ENCODE data around the gene C22orf39.

DNA sequence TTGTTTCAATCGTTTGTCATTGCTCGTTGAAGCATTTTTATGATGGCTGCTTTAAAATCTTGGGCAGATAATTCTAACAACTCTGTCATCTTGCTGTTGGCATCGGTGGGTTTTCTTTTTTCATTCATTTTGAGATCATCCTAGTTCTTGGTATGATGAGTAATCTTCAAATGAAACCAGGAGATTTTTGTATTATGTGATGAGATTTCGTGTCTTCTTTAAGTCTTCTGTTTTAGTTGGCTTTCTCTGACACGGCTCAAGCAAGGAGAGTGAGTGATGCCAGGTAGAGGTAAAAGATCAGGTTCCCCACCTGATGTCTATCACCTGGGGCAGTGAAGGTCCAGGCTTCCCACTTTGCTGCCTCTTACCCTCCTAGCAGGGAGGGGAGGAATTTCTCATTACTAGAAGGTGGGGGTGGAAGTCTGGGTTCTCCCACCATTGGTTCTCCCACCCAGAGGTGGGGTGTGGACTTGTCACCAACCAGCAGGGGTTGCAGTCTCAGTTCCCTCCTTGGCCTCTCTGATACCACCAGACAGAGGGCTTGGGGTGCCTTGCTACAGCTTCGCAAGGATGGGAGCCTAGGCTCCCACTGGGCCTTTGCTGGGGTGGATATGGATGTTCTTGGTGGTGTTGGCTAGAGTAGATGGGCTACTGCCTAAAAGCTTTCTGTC lies 45.1 kb upstream of the C22orf39 start:
- TF ChIP-seq GATA2 (IDR thresholded peaks at IDR 0.05; ENCODE audit: low read depth, low read length) (no peak), GATA3 (IDR thresholded peaks at IDR 0.05; ENCODE audit: low read depth, low read length) (no peak)
